Astrocyte (in vitro differentiated cells and primary cell): ENCODE measurements around the gene LRRTM4. TPM values are rescaled to one million over a fixed set of nuclear protein-coding genes. Genes with fewer than 3 reads are reported as not detected.

Source experiments
- DNase-seq: peaks from one replicate; pipeline ENCODE4 v3.0.0-alpha.2; 2010; ENCODE audit warnings: low read depth
- FAIRE-seq: peaks from 2 replicates; lab custom pipeline; 2011; peaks lifted over from hg19 to GRCh38; lab: Jason Lieb, UNC
- H2AFZ ChIP-seq: 2 replicates; pipeline ENCODE4 v1.6.0; 2012; ENCODE audit warnings: low read depth, low read length, inconsistent platforms
- H3K27ac ChIP-seq: 2 replicates; pipeline ENCODE4 v1.5.1; 2011; ENCODE audit warnings: low read depth, low read length, inconsistent platforms
- H3K27me3 ChIP-seq: 2 replicates; pipeline ENCODE4 v1.6.0; 2011; ENCODE audit warnings: low read length, inconsistent platforms; ENCODE audit not compliant: insufficient read depth
- H3K36me3 ChIP-seq: 2 replicates; pipeline ENCODE4 v1.5.1; 2011; ENCODE audit warnings: low read length, inconsistent platforms; ENCODE audit not compliant: insufficient read depth
- H3K4me1 ChIP-seq: 2 replicates; pipeline ENCODE4 v1.5.1; 2011; ENCODE audit warnings: low read length, inconsistent platforms; ENCODE audit not compliant: insufficient read depth
- H3K4me2 ChIP-seq: 2 replicates; pipeline ENCODE4 v1.6.0; 2012; ENCODE audit warnings: low read length, inconsistent platforms
- H3K4me3 ChIP-seq: 2 replicates; pipeline ENCODE4 v1.5.1; 2011; ENCODE audit warnings: low read depth, mild to moderate bottlenecking, low read length, inconsistent platforms; ENCODE audit not compliant: insufficient read depth
- H3K79me2 ChIP-seq: 2 replicates; pipeline ENCODE4 v1.6.0; 2012; ENCODE audit warnings: mild to moderate bottlenecking, low read length, inconsistent platforms; ENCODE audit not compliant: insufficient read depth
- H3K9ac ChIP-seq: 2 replicates; pipeline ENCODE4 v1.6.0; 2012; ENCODE audit warnings: mild to moderate bottlenecking, low read length, inconsistent platforms
- H3K9me3 ChIP-seq: 2 replicates; pipeline ENCODE4 v1.5.1; 2012; ENCODE audit warnings: low read depth, mild to moderate bottlenecking, low read length, inconsistent platforms; ENCODE audit not compliant: insufficient read depth
- H4K20me1 ChIP-seq: 2 replicates; pipeline ENCODE4 v1.6.0; 2012; ENCODE audit warnings: low read length, inconsistent platforms; ENCODE audit not compliant: insufficient read depth
- H3K27ac Mint-ChIP-seq: one replicate; pipeline ENCODE4 v1.8.0; 2021; ENCODE audit warnings: mild to moderate bottlenecking, mixed read lengths; ENCODE audit not compliant: unreplicated experiment
- H3K27me3 Mint-ChIP-seq: one replicate; pipeline ENCODE4 v1.8.0; 2021; ENCODE audit warnings: low read depth, mixed read lengths; ENCODE audit not compliant: unreplicated experiment
- H3K36me3 Mint-ChIP-seq: one replicate; pipeline ENCODE4 v1.8.0; 2021; ENCODE audit warnings: low read depth, mixed read lengths; ENCODE audit not compliant: unreplicated experiment
- H3K4me1 Mint-ChIP-seq: one replicate; pipeline ENCODE4 v1.8.0; 2021; ENCODE audit warnings: low read depth, mixed read lengths; ENCODE audit not compliant: unreplicated experiment
- H3K4me3 Mint-ChIP-seq: one replicate; pipeline ENCODE4 v1.8.0; 2021; ENCODE audit warnings: mild to moderate bottlenecking, moderate library complexity, mixed read lengths; ENCODE audit not compliant: unreplicated experiment
- H3K9me3 Mint-ChIP-seq: one replicate; pipeline ENCODE4 v1.8.0; 2021; ENCODE audit warnings: mild to moderate bottlenecking, mixed read lengths; ENCODE audit not compliant: unreplicated experiment
- CTCF ChIP-seq: IDR thresholded peaks from 2 replicates; pipeline ENCODE4 v1.5.1; 2011; ENCODE audit warnings: low read depth, mild to moderate bottlenecking, inconsistent platforms, low read length, moderate library complexity; ENCODE audit not compliant: insufficient read depth
- EZH2 ChIP-seq: IDR thresholded peaks from 2 replicates; pipeline ENCODE4 v1.6.1; 2012; ENCODE audit warnings: mild to moderate bottlenecking, low read length, inconsistent platforms; ENCODE audit not compliant: insufficient read depth
- total RNA-seq: library from RNA; stranded (reverse); gene quantifications from 2 replicates; pipeline ENCODE4 v1.2.1, GENCODE V29; 2021

The LRRTM4 gene
- total RNA-seq, 1 donor from 2014 or later, result 0.59 TPM

- no peaks in the 10 kb centered on the region for H3K36me3 ChIP-seq
- H3K4me1 Mint-ChIP-seq, result peaks cover 13% of the 10 kb centered on the region
- no peaks in the 10 kb centered on the region for H3K27me3 Mint-ChIP-seq
- no peak overlapping the region for H3K27ac Mint-ChIP-seq
- no peaks in the 10 kb centered on the region for H3K9me3 Mint-ChIP-seq
- peak overlapping the region; percentile 69 for H3K4me2 ChIP-seq
- H4K20me1 ChIP-seq, result no peaks in the 10 kb centered on the region
- H3K27ac ChIP-seq, result peak overlapping the region; percentile 49
- H3K9ac ChIP-seq, result peak overlapping the region; percentile 17
- H3K4me3 Mint-ChIP-seq, result no peak overlapping the region
- no peak overlapping the region for H2AFZ ChIP-seq
- H3K9me3 ChIP-seq, result no peaks in the 10 kb centered on the region
- H3K4me3 ChIP-seq, result peak overlapping the region; percentile 12
- no peaks in the 10 kb centered on the region for H3K36me3 Mint-ChIP-seq
- no peaks in the 10 kb centered on the region for H3K27me3 ChIP-seq
- H3K4me1 ChIP-seq, result no peaks in the 10 kb centered on the region
- peak; percentile 13 for FAIRE-seq
- H3K79me2 ChIP-seq, result no peaks in the 10 kb centered on the region
- peak; percentile 2 for DNase-seq
- TF ChIP-seq EZH2 (no peak), CTCF (no peak)
These were observed 9.7 kb downstream of the LRRTM4 start for GRCh38 chr2:77512507-77512906.

GRCh38 chr2:77508511-77508910 is 13.7 kb downstream of the LRRTM4 start:
- TF ChIP-seq EZH2 (no peak), CTCF (no peak)
- H3K4me1 Mint-ChIP-seq, result peaks cover 13% of the 10 kb centered on the region

GRCh38 chr2:77507657-77508056 is 14.5 kb downstream of the LRRTM4 start:
- DNase-seq (no peak), FAIRE-seq (no peak)
- Histone ChIP-seq H3K4me2 (no peak overlapping the region), H3K4me1 (no peaks in the 10 kb centered on the region), H3K9ac (no peak overlapping the region), H3K27ac (no peak overlapping the region), H3K9me3 (no peaks in the 10 kb centered on the region), H3K36me3 (no peaks in the 10 kb centered on the region), H3K4me3 (no peak overlapping the region), H2AFZ (no peak overlapping the region), H3K79me2 (no peaks in the 10 kb centered on the region), H4K20me1 (no peaks in the 10 kb centered on the region), H3K27me3 (no peaks in the 10 kb centered on the region)
- Mint-ChIP-seq H3K27me3 (no peaks in the 10 kb centered on the region), H3K36me3 (no peaks in the 10 kb centered on the region), H3K4me3 (no peak overlapping the region), H3K27ac (no peak overlapping the region), H3K9me3 (no peaks in the 10 kb centered on the region), H3K4me1 (peaks cover 8% of the 10 kb centered on the region)
- no peak for TF ChIP-seq CTCF
- TF ChIP-seq EZH2, result no peak

More at GRCh38 chr2:77508511-77508910, 13.7 kb downstream of the LRRTM4 start:
- no peak overlapping the region for H3K4me3 ChIP-seq
- no peaks in the 10 kb centered on the region for H3K27me3 ChIP-seq
- Mint-ChIP-seq H3K27me3 (no peaks in the 10 kb centered on the region), H3K36me3 (no peaks in the 10 kb centered on the region), H3K9me3 (no peaks in the 10 kb centered on the region), H3K27ac (no peak overlapping the region), H3K4me3 (no peak overlapping the region)
- no peaks in the 10 kb centered on the region for H4K20me1 ChIP-seq
- H2AFZ ChIP-seq, result no peak overlapping the region
- H3K4me1 ChIP-seq, result no peaks in the 10 kb centered on the region
- H3K9ac ChIP-seq, result no peak overlapping the region
- no peaks in the 10 kb centered on the region for H3K36me3 ChIP-seq
- DNase-seq (no peak), FAIRE-seq (no peak)
- no peak overlapping the region for H3K4me2 ChIP-seq
- H3K9me3 ChIP-seq, result no peaks in the 10 kb centered on the region
- H3K27ac ChIP-seq, result no peak overlapping the region
- H3K79me2 ChIP-seq, result no peaks in the 10 kb centered on the region
